Activated CD4-positive, CD25-positive, alpha-beta regulatory T cell treated with anti-CD3 and anti-CD28 coated beads, Interleukin-2, amount 50 U/mL, for 24 hours (primary cell): ENCODE results near the gene SZT2.
A peak's percentile ranks its signal among the peaks of the same experiment; 100 is the strongest.
"Not testable (repeated sequence)": the region's sequence is repeated elsewhere in the genome, so short reads cannot be mapped to it uniquely, and the experiment has no call there.

Source experiments
- ATAC-seq, 2 donors: fragments of 150-1000 bp; cut with Tn5 transposase; one replicate each; pipeline ENCODE4 v1.10.0; 2021; ENCODE audit warnings: mild to moderate bottlenecking in 1 of 2, moderate library complexity in 1 of 2

Gene SZT2

DNA sequence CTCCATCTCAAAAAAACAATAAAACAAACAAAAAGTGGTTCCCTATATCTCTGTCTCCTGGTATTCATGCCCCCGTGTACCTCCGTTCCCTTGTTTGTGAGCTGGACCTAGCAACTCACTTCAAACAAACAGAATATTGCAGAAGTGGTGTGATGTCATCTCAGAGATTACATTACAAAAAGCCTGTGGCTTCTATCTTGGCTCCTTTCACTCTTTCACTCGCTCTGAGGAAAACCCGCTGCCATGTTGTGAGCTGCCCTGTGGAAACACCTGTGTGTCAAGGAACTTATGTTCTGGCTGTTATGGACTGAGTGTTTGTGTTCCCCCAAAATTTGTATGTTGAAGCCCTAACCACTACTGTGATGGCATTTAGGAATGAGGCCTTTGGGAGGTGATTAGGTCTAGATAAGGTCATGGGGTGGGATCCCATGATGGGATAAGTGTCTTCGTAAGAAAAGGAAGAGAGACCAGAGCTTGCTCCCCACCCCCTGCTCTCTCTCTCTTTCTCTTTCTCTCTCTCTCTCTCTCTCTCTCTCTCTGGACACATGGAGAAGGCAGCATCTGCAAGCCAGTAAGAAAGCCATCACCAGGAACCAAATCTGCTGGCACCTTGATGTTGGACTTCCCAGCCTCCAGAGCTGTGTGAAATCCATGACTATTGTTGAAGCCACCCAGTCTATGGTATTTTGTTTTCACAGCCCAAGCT lies 71.4 kb downstream of the SZT2 start:
- ATAC-seq = peak in 1 of 2 donors; percentile 13

DNA sequence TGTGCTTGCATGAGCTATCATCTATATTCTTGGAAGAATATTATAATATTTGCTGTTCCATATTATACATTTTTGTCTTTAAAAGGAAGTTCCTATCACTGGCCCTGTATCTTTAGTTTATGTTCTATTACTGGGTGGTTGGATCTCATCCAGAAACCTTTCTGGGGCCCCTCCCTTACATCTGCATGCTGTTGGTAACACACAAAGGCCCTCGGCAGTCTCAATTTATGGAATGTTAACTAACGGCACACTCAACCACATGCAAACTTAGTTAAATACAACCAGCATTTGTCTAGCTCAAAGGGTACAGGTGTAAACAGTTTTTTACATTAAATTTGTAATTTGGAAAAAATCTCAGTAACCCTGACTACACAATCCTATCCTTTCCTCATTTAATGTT lies 73.8 kb downstream of the SZT2 start:
- no peak for ATAC-seq

DNA sequence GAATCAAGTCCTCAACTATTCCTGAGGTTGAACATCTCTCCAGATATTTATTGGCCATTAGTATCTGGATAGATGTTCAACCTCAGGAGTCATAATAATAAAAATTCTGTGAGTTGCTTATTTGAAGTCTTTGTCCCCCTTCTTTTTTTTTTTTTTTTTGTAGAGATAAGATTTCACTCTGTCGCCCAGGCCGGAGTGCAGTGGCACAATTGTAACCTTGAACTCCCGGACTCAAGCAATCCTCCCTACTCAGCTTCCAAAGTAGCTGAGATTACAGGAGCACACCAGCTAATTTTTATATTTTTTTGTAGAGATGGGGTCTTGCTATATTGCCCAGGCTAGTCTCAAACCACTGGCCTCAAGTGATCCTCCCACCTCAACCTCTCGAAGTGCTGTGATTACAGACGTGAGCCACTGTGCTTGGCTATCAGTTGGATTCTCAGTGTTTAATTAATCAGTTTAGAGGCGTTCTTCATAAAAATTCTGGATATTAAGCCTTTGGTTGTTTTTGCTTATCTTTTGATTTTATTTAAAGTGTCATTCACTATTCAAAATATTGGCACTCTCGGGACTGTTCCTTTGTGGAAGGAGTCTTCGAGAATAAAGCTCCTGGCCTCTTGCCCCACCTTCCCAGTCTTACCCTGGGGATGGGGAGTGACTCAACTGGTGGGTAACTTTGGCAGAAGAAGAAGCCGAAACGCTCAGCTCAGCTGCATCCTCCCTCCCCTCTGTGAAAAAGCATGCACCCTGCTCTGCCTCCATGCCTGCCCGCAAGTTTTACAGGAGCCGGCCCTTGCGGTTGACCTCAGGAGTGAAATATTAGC lies 75.2 kb downstream of the SZT2 start:
- ATAC-seq = no peak

DNA sequence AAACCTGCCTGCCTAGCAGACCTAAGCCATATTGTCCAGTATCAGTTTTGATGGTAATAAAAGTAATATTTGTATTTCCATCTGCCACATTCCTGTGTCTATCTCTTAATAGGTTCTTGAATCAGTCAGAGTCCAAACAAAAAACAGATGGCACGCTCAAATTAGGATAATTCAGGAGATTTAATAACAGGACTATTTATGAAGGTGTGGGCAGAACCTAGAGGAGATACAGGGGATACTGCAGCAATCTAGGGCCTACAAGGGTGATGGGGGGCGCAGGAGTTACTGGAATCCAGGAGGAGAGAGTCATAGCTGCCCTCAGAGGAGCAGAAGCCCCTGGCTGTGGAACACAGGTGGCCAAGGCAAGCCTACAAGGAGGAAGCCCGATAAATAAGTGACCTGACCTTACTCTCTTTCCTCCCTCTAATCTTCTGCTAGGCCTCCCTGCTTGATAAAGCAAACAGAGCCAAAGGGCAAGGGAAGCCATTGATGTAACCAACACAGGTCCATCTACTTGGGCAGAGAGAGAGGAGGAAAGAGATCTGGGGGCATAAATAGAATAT lies 75.9 kb downstream of the SZT2 start:
- no peak for ATAC-seq

DNA sequence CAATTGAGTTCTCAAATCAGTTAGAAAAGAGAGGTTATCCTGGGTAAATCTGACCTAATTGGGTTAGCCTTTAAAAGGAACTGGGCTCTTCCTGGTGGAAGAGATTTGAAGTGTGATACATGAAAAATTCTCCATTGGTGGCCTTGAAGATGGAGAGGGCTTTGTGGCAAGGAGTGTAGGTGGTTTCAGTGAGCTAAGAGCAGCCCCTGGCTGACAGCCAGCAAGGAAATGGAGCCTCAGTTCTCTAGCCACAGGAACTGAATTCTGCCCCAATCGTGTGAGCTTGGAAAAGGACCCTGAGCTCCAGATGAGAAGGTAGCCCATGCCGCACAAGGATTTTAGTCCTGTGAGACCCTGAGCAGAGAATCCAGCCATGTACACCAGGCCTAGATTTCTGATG lies 76.7 kb downstream of the SZT2 start:
- ATAC-seq = no peak

DNA sequence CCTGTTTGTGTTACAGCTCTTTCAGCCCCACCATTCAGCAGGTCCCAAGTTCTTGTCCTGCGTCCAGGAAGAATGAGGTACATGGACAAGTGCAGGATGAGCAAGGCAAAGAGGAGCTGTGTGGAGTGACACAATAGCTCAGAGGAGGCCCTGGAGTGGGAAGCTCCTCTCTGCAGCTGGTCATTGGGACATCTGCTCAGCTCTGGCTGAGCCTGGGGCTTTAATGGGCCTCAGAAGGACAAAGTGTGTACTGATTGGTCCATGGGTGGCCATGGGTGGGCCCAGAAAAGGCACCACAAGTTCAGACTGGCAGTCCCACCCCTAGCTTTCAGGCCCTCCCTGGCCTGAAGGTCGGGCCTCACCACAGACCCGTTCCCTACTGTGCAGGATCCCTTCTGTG lies 78.7 kb downstream of the SZT2 start:
- ATAC-seq = no peak

DNA sequence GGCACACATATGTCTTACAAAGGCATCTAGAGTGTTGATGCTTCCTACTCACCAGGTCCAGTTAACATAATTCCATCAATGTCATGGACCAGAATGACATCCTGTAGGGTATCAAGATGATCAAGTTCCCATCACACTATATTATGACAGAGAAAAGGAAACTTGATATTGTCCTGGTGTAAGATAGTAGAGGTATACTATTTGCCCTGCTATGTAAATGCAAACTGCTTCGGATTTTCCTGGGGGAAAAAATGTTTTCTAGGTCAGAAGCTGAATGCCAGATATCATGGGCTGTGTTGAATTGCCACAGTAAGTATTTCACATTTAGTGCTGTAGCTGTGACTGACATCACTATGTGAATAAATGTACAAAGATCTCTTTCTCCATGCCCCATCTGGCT lies 80.2 kb downstream of the SZT2 start:
- no peak for ATAC-seq

DNA sequence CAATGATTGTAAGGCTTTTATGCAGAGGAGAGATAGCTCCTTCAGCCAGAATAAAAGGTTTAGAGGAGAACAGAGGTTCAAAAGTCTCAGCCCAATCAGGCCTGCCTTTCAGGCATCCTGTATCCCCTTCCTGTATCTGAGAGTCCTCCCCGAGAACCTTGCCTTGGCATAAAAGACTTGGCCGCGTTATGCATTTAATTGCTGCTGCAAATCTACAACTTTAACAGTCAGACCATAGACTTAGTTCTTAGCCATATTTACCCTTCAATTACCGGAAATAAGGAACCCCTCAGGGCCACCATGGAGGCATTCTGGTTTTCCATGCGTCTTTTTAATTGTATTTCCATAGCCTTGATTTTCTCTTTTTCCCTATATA lies 82.4 kb downstream of the SZT2 start:
- ATAC-seq = no peak

DNA sequence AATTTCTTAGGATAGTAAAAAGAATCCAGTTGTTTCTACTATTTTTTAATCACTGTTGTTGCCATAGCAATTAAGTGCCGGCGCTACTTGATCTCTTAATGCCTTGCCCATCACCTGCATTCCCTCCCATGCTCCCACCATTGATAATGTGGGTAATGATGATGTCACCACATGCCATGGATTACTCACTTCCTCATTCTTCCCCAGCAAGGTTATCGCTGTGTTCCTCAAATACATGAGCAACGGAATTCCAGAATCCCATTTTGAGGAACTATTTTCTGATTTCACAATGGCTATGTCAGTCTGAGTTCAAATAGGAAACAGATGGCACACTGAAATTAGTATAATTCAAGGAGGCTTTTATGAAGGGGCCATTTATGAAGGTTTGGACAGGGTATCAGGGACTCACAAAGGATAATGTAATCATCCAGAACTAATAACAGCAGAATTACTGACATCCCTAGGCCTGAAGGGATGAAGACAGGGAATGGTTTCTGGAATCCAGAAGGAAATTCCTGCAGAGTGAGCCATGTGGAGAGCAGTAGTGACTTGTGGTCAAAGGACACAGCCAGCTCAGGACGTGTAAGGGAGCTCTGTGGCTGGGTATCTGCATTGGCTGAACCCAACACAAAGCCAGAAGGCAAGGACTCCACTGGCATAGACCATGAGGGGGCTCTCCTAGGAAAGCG lies 82.9 kb downstream of the SZT2 start:
- not testable (repeated sequence) for ATAC-seq

DNA sequence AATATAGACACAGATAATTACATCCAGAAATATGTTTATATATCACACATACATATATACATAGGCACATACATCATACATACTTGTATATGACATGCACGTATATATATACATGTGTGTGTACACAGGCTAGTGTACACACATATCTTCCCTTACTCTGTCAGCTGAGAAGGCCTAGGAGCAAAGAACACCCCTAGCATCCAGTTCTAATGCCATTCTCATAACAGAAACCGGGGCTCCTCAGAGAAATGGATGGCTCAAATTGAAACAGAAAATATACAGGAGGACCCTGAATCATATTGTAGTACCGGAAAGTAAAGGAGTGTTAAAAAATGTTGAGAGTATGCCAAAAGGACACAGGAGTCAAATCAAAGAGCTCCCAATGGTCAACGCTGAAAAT lies 83.8 kb downstream of the SZT2 start:
- no peak for ATAC-seq

DNA sequence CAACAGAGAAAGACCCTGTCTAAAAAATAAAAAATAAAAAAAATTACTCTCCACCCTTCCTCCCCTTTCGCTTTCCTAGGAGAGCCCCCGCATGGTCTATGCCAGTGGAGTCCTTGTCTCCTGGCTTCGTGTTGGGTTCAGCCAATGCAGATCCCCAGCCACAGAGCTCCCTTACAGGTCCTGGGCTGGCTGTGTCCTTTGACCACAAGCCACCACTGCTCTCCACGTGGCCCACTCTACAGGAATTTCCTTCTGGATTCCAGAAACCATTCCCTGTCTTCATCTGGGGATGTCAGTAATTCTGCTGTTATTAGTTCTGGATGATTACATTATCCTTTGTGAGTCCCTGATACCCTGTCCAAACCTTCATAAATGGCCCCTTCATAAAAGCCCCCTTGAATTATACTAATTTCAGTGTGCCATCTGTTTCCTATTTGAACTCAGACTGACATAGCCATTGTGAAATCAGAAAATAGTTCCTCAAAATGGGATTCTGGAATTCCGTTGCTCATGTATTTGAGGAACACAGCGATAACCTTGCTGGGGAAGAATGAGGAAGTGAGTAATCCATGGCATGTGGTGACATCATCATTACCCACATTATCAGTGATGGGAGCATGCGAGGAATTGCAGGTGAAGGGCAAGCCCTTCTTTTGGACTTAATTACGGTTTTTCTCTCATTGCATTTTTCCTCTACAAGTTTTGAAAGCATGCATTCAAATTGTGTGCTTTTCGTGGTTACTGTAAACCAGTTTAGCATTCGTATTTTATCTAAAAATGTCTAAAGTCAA lies 86.1 kb downstream of the SZT2 start:
- not testable (repeated sequence) for ATAC-seq

DNA sequence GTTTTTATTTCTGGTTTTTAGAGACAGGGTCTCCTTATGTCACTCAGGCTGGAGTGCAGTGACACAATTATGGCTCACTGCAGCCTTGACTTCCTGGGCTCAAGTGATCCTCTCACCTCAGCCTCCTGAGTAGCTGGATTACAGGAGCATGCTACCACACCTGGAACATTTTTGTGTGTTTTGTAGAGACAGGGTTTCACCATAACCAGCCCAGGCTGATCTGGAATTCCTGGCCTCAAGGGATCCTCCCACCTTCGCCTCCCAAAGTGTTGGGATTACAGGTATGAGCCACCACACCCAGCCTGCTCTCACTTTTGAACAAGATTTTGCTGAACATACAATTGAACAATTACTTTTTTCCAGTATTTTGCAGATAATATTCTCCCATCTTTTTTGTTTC lies 88.0 kb downstream of the SZT2 start:
- ATAC-seq = no peak

DNA sequence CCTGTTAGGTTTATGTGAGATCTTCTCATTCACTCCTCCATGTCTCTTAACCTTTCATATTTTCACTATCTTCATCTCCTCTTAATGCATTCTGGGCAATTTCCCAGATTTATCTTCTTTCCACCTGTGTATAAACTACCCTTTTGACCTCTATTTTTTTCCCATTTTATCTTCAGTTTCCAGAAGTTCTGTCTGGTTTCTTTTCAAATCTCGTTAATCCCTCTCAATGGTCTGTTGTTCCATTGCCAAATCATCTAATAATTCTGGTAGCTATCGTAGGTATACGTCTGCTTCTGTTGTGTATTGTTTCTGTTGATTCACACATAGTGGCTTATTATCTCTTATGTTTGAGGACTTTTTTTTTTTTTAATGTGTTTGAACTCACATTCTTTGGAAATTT lies 89.7 kb downstream of the SZT2 start:
- no peak for ATAC-seq

DNA sequence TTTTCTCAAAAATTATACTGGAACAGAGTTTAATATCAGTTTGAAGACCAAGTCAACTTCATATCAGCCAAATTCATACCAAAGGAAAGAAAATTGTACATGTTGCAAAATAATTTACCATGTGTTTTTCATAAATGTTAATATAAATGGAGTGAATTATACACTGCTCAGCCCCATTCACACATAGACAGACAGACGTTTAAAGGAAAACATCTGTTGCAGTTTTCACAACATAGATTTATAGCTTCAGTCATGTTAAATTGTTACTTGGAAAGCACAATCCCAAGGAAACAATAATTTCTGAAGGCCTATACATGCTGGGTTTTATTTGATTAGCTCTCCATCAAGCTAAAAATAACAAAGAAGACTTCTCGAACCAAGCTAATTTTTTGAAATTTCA lies 91.8 kb downstream of the SZT2 start:
- no peak for ATAC-seq

DNA sequence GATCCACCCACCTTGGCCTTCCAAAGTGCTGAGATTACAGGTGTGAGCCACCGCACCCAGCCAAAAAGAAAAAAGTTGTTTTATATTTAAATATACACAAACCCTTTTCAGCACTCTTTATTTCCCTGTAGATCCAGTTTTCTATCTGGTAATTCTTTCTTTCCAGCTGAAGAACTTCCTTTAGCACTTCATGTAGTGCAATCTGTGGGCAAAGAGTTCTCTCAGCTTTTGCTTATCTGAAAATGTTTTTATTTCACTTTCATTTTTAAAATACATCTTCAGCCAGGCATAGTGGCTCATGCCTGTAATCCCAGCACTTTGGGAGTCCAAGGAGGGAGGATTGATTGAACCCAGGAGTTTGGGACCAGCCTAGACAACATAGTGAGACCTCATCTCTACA lies 92.5 kb downstream of the SZT2 start:
- ATAC-seq = no peak

DNA sequence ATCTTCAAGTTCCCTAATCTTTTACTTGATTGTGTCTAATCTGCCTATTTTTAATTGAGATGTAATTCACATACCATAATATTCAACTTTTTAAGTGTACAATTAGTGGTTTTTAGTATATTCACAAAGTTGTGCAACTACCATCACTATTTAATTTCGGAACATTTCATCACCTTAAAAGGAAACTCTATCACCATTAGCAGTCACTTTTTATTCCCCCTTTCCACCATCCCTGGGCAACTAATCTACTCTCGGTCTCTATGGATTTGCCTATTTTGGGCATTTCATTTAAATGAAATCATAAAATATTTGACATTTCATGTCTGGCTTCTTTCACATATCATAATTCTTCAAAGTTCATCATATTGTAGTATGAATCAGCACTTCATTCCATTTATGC lies 94.7 kb downstream of the SZT2 start:
- no peak for ATAC-seq

DNA sequence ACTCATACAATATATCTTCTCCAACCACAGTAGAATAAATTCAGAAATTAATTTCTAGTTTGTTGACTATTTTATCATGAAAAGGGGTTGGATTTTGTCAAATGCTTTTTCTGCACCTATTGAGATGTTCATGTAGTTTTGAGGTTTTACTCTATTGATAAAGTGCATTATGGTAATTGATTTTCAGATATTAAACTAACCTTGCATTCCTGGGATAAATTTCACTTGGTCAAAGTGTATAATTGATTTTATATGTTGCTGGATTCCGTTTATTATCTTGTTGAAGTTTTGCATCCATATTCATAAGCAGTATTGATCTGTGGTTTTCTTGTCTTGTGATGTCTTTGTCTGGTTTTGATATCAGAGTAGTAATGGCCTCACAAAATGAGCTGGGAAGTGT lies 98.5 kb downstream of the SZT2 start:
- no peak for ATAC-seq

DNA sequence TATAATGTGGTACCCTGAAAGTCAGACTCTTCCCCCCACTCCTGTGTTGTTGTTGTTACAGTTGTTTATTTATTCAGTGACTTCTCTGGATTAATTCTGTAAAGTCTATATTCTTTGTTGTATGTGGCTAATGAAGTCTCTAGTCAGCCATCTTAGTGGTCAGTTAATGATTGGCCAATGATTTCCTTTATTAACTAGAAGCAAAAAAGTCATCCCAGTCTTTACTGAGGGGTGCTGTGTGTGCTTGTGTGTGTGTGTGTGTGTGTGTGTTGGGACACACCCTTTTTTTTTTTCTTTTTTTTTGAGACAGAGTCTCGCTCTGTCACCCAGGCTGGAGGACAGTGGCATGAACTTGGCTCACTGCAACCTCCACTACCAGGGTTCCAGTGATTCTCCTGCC lies 101.4 kb downstream of the SZT2 start:
- ATAC-seq = no peak

DNA sequence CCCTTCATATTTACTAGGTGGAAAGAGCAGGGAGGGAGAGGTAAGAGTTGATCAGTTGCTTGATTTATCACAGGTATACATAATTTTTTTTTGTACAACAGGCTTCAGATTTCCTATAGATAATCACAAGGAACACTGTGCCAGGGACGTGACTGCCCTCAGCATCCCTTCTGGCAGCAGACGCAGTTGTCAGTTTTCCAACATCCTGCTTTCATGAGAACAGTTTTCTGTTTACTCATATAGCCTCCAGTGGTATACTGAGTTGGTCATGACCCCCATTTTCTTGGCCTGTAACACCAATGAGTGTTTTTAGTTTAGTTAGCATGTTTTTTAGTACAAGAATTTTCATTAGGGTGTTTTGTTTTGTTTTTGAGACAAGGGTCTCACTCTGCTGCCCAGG lies 103.1 kb downstream of the SZT2 start:
- no peak for ATAC-seq

DNA sequence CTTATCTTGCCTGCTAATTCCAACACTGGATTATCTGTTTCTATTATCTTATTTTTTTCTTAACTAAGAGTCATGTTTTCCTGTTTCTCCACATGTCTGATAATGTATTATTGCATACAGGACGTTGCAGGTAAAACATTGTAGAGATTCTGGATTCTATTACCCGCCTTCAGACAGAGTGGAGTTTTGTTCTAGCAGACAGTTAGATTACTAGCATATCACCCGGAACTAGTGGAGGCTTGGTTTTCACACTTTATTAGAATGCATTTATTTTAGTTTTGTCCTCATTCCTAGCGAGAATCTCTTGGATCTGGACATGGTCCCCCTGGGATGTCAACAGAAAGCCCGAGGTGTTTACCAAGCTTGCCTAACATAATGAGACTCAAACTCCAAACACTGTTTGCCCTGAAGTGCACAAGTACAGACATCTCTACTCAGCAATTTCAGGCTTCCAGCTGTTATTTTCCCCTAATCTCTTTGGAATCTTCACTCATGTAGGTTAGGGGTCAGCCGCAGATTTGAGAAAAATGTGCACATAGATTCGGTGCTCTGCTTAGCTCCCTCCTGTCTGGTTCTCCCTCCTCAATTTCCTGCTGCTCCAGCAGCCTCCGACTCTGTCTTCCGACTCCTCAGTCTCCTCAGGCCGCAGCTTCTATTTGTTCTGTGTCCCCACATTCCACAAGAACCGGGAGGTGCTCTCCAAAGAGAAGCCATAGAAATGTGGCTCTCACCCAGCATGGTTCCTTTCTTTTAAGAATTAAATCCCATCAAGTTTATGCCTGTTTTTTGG lies 104.2 kb downstream of the SZT2 start:
- ATAC-seq = no peak

DNA sequence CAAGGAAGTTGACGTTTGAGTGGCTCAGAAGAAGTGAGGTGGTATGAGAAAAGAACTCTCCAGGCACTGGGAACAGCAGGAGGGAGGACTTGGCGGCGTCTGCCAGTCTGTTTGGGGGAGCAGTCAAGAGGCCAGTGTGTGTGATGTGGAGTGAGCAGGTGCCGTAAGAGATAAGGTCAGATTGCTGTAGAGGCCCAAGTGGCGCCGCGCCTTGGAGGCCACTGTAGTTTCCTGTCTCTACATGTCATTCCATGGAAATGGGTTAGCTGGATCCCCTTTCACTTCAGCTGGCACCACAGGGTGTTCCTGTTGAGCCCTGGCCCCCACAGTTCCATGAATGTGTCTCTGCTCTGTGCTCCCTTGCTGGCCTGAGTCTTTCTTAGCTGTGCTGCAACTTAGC lies 105.5 kb downstream of the SZT2 start:
- no peak for ATAC-seq

DNA sequence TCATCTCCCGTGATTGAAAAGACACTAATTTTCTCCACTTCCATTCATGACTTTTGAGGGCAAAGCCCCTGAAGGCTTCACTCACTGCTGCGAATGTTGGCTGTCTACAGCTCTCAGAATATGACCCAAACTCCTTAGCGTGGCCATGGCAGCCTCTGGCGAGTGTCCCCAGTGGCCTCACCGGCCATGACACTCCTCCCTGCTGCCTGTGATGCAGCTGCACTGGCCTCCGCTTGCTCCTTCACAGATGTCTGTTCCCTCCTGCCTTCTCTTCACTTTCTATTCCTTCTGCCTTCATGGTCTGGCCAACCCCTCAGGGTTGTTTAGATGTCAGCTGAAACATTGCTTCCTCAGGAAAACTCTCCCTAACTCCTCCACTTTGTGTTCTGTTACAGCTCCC lies 110.2 kb downstream of the SZT2 start:
- no peak for ATAC-seq
